GM18873 (cell line): Measurements from ENCODE around the gene ACP3.

Experiments used
- ATAC-seq: cut with Tn5 transposase; IDR thresholded peaks from one replicate; pipeline ENCODE4 v1.9.1; 2021; ENCODE audit warnings: mild to moderate bottlenecking, moderate library complexity, moderate number of reproducible peaks; ENCODE audit not compliant: unreplicated experiment, low FRiP score

Gene ACP3

GRCh38 chr3:132311841-132312240 lies 5.4 kb upstream of the ACP3 start:
- ATAC-seq, result no peak

GRCh38 chr3:132315851-132316250 lies 1.4 kb upstream of the ACP3 start:
- ATAC-seq, result no peak

GRCh38 chr3:132318451-132318850 lies 1.2 kb downstream of the ACP3 start:
- ATAC-seq, result no peak

- no peak for ATAC-seq
Measured at GRCh38 chr3:132321304-132321703, 4.1 kb downstream of the ACP3 start.

- ATAC-seq, result no peak
Measured at GRCh38 chr3:132325103-132325606, 7.9 kb downstream of the ACP3 start.

- no peak for ATAC-seq
Measured at GRCh38 chr3:132325634-132326033, 8.4 kb downstream of the ACP3 start.

GRCh38 chr3:132326251-132326650 lies 9.0 kb downstream of the ACP3 start:
- ATAC-seq, result no peak

GRCh38 chr3:132332082-132332481 lies 14.9 kb downstream of the ACP3 start:
- ATAC-seq, result no peak

- no peak for ATAC-seq
Measured at GRCh38 chr3:132332508-132332907, 15.3 kb downstream of the ACP3 start.

GRCh38 chr3:132341746-132342145 lies 24.5 kb downstream of the ACP3 start:
- no peak for ATAC-seq

GRCh38 chr3:132342183-132342582 lies 25.0 kb downstream of the ACP3 start:
- ATAC-seq, result no peak

GRCh38 chr3:132342610-132343009 lies 25.4 kb downstream of the ACP3 start:
- no peak for ATAC-seq

GRCh38 chr3:132343018-132343612 lies 25.9 kb downstream of the ACP3 start:
- no peak for ATAC-seq

- ATAC-seq, result no peak
Measured at GRCh38 chr3:132344666-132345280, 27.6 kb downstream of the ACP3 start.

- ATAC-seq, result no peak
Measured at GRCh38 chr3:132346841-132347736, 29.9 kb downstream of the ACP3 start.

GRCh38 chr3:132347811-132348210 lies 30.6 kb downstream of the ACP3 start:
- no peak for ATAC-seq

GRCh38 chr3:132348531-132348930 lies 31.3 kb downstream of the ACP3 start:
- ATAC-seq, result no peak

GRCh38 chr3:132350814-132351213 lies 33.6 kb downstream of the ACP3 start:
- no peak for ATAC-seq

- ATAC-seq, result no peak
Measured at GRCh38 chr3:132351222-132351806, 34.1 kb downstream of the ACP3 start.

- ATAC-seq, result no peak
Measured at GRCh38 chr3:132352556-132353143, 35.4 kb downstream of the ACP3 start.
